ENCODE results near the gene SLC25A48. TPM values are rescaled to one million over a fixed set of nuclear protein-coding genes. Genes with fewer than 3 reads are reported as not detected.

The SLC25A48 gene
- polyA plus RNA-seq, 1 donor = 0.54 TPM

- Histone ChIP-seq H3K4me1 (ENCODE audit: control insufficient read depth, insufficient read depth, low read length) (peaks cover 26% of the 10 kb centered on the region), H3K27ac (ENCODE audit: low read length) (no peak overlapping the region), H3K4me3 (ENCODE audit: low read length) (no peak overlapping the region), H3K9me3 (ENCODE audit: control insufficient read depth, low read depth, low read length) (no peaks in the 10 kb centered on the region), H3K36me3 (ENCODE audit: control insufficient read depth, insufficient read depth, low read length) (no peaks in the 10 kb centered on the region), H3K27me3 (ENCODE audit: control insufficient read depth, insufficient read depth, low read length) (no peaks in the 10 kb centered on the region)
- no CpG with 5 or more reads among the region's 11 CpGs for WGBS (ENCODE audit: insufficient coverage, low lambda C conversion rate)
- no peak for DNase-seq
Measured at GRCh38 chr5:135871268-135871915, 36.9 kb downstream of the SLC25A48 start.

DNA sequence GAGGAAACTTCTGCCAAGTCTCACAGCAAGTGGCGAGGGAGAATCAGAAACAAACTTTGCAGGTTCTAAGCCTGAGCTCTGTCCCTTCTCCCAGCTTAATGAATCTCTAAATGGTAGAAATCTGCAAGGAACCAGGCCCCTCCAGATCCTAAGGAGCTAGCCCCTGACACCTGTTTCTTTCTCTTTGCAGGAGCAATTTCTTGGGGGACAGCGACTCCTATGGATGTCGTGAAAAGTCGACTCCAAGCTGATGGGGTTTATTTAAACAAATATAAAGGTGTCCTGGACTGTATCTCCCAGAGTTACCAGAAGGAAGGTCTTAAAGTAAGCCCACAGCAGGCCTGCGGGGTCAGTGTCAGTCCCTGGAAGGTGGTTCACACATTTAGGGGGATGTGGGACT, 39.4 kb downstream of the SLC25A48 start:
- Histone ChIP-seq H3K27me3 (ENCODE audit: control insufficient read depth, insufficient read depth, low read length) (no peaks in the 10 kb centered on the region), H3K36me3 (ENCODE audit: control insufficient read depth, insufficient read depth, low read length) (no peaks in the 10 kb centered on the region), H3K9me3 (ENCODE audit: control insufficient read depth, low read depth, low read length) (no peaks in the 10 kb centered on the region), H3K4me3 (ENCODE audit: low read length) (no peak overlapping the region), H3K4me1 (ENCODE audit: control insufficient read depth, insufficient read depth, low read length) (peaks cover 13% of the 10 kb centered on the region), H3K27ac (ENCODE audit: low read length) (no peak overlapping the region)
- no CpG with 5 or more reads among the region's 5 CpGs for WGBS (ENCODE audit: insufficient coverage, low lambda C conversion rate)
- no peak for DNase-seq

DNA sequence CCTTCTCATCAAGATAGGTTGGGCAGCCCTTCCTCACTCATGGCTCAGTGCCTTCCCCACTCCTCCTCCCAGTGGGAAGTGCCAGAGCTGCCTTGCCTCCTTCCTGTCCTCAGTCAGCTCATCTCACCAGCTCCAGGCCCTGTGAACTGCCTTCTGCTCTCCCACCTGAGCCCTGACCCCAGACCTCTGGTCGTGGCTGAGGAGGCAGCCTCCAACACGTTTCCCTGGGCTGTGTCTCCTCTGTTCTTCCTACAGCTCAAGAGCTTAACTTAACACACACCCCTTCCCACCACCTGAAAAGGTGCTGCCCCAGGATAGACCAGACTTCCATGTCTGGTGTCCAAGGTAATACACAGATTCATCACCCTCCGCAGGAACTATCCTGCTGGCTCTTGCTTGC, 40.0 kb downstream of the SLC25A48 start:
- no peak for DNase-seq
- WGBS (ENCODE audit: insufficient coverage, low lambda C conversion rate) = no CpG with 5 or more reads among the region's 3 CpGs
- no peaks in the 10 kb centered on the region for H3K27me3 ChIP-seq (ENCODE audit: control insufficient read depth, insufficient read depth, low read length)
- peaks cover 10% of the 10 kb centered on the region for H3K4me1 ChIP-seq (ENCODE audit: control insufficient read depth, insufficient read depth, low read length)
- no peak overlapping the region for H3K27ac ChIP-seq (ENCODE audit: low read length)
- no peaks in the 10 kb centered on the region for H3K9me3 ChIP-seq (ENCODE audit: control insufficient read depth, low read depth, low read length)
- no peaks in the 10 kb centered on the region for H3K36me3 ChIP-seq (ENCODE audit: control insufficient read depth, insufficient read depth, low read length)
- H3K4me3 ChIP-seq (ENCODE audit: low read length) = no peak overlapping the region

- 92% methylated on average over 2 of the region's 3 CpGs for WGBS (ENCODE audit: insufficient coverage, low lambda C conversion rate)
- Histone ChIP-seq H3K4me1 (ENCODE audit: control insufficient read depth, insufficient read depth, low read length) (peaks cover under 1% of the 10 kb centered on the region), H3K36me3 (ENCODE audit: control insufficient read depth, insufficient read depth, low read length) (no peaks in the 10 kb centered on the region), H3K4me3 (ENCODE audit: low read length) (no peak overlapping the region), H3K27me3 (ENCODE audit: control insufficient read depth, insufficient read depth, low read length) (peaks cover 1% of the 10 kb centered on the region), H3K27ac (ENCODE audit: low read length) (no peak overlapping the region), H3K9me3 (ENCODE audit: control insufficient read depth, low read depth, low read length) (no peaks in the 10 kb centered on the region)
- DNase-seq = no peak
Measured at GRCh38 chr5:135875567-135875966, 41.1 kb downstream of the SLC25A48 start.

- WGBS (ENCODE audit: insufficient coverage, low lambda C conversion rate) = 83% methylated on average over 1 of the region's 5 CpGs
- H3K27me3 ChIP-seq (ENCODE audit: control insufficient read depth, insufficient read depth, low read length) = peaks cover 7% of the 10 kb centered on the region
- no peaks in the 10 kb centered on the region for H3K36me3 ChIP-seq (ENCODE audit: control insufficient read depth, insufficient read depth, low read length)
- H3K4me1 ChIP-seq (ENCODE audit: control insufficient read depth, insufficient read depth, low read length) = no peaks in the 10 kb centered on the region
- H3K27ac ChIP-seq (ENCODE audit: low read length) = no peak overlapping the region
- no peak for DNase-seq
- H3K9me3 ChIP-seq (ENCODE audit: control insufficient read depth, low read depth, low read length) = no peaks in the 10 kb centered on the region
- H3K4me3 ChIP-seq (ENCODE audit: low read length) = no peak overlapping the region
Measured at GRCh38 chr5:135876146-135876545, 41.7 kb downstream of the SLC25A48 start.

DNA sequence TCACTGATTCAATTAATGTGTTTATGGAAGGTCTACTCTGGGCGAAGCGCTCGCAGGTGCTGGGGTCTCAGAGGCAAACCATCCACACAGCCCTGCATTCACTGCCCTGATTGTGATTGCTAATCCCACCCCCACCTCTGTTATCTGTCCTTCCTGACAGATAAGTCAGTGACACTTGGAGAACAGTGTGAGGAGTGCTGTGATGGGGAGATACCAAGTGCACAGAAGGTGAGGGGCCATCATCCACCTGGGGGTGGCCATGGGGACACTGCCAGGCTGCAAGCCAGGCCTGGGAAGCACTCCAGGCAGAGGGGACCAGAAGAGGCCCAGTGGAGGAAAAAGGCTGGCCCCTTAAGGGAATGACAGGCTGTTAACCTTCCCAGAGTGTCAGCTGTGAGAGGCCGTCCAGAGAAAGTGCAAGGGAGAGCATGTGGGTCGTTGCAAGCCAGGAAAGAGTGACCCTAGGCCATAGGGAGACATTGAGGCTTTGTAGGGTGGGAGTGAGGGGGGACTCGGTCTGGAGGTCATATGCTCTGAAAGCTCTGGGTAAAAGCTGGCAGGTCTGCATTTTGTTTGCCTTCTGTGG, 43.2 kb downstream of the SLC25A48 start:
- no peak for DNase-seq
- no CpG with 5 or more reads among the region's 6 CpGs for WGBS (ENCODE audit: insufficient coverage, low lambda C conversion rate)

DNA sequence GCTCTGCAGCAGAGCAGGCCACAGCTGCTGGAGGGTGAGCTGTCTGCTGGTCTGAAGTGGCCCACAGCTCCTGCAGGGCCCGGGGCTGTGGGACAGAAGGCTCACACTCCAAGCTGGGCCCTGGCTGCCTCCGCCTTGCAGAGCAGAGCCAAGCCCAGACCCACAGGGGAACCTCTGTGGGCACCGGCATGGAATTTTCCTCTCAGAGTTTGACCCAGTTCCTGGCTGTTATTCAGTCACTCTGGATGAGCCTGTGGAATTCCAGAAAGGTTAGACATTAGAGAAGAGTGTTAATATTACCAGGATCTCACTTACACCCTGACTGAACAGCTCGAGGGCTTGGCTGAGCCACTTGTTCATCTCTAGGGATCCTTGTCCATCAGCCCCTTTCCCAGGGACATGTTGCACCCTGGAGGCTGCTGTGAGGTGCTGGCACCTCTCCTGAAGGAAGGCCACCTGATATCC, 43.7 kb downstream of the SLC25A48 start:
- Histone ChIP-seq H3K27ac (ENCODE audit: low read length) (no peak overlapping the region), H3K4me3 (ENCODE audit: low read length) (no peak overlapping the region), H3K9me3 (ENCODE audit: control insufficient read depth, low read depth, low read length) (no peaks in the 10 kb centered on the region), H3K4me1 (ENCODE audit: control insufficient read depth, insufficient read depth, low read length) (no peaks in the 10 kb centered on the region), H3K27me3 (ENCODE audit: control insufficient read depth, insufficient read depth, low read length) (peaks cover 12% of the 10 kb centered on the region), H3K36me3 (ENCODE audit: control insufficient read depth, insufficient read depth, low read length) (no peaks in the 10 kb centered on the region)
- no peak for DNase-seq
- no CpG with 5 or more reads among the region's 4 CpGs for WGBS (ENCODE audit: insufficient coverage, low lambda C conversion rate)

More for the DNA sequence above, 43.2 kb downstream of the SLC25A48 start:
- Histone ChIP-seq H3K4me1 (ENCODE audit: control insufficient read depth, insufficient read depth, low read length) (no peaks in the 10 kb centered on the region), H3K9me3 (ENCODE audit: control insufficient read depth, low read depth, low read length) (no peaks in the 10 kb centered on the region), H3K36me3 (ENCODE audit: control insufficient read depth, insufficient read depth, low read length) (no peaks in the 10 kb centered on the region), H3K4me3 (ENCODE audit: low read length) (no peak overlapping the region), H3K27ac (ENCODE audit: low read length) (no peak overlapping the region), H3K27me3 (ENCODE audit: control insufficient read depth, insufficient read depth, low read length) (peaks cover 12% of the 10 kb centered on the region)

- H3K9me3 ChIP-seq (ENCODE audit: control insufficient read depth, low read depth, low read length) = no peaks in the 10 kb centered on the region
- peaks cover 17% of the 10 kb centered on the region for H3K27me3 ChIP-seq (ENCODE audit: control insufficient read depth, insufficient read depth, low read length)
- no peaks in the 10 kb centered on the region for H3K36me3 ChIP-seq (ENCODE audit: control insufficient read depth, insufficient read depth, low read length)
- H3K27ac ChIP-seq (ENCODE audit: low read length) = no peak overlapping the region
- no peak overlapping the region for H3K4me3 ChIP-seq (ENCODE audit: low read length)
- DNase-seq = no peak
- H3K4me1 ChIP-seq (ENCODE audit: control insufficient read depth, insufficient read depth, low read length) = no peaks in the 10 kb centered on the region
- WGBS (ENCODE audit: insufficient coverage, low lambda C conversion rate) = no CpG with 5 or more reads among the region's 3 CpGs
Measured at GRCh38 chr5:135879591-135879990, 45.1 kb downstream of the SLC25A48 start.

DNA sequence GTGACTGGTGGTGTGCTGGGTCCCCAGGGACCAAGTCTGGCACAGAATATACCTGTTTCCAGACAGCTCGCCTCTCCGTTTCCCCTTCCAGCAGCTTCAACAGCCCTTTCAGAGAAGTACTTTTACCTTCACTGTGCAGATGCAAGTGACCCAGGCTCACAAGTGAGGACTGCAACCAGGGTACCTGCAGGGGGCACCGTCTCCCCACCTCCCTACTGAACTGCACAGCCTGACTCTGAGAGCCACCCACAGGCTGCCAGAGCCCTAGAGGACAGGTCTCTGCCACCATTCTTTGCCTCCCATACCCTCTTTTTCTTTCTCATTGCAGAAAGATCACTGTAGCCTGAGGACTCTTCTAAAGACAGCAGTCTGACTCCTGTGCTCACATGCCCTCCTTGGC, 45.8 kb downstream of the SLC25A48 start:
- DNase-seq = no peak
- H3K4me3 ChIP-seq (ENCODE audit: low read length) = no peak overlapping the region
- H3K4me1 ChIP-seq (ENCODE audit: control insufficient read depth, insufficient read depth, low read length) = no peaks in the 10 kb centered on the region
- H3K27me3 ChIP-seq (ENCODE audit: control insufficient read depth, insufficient read depth, low read length) = peaks cover 23% of the 10 kb centered on the region
- no CpG with 5 or more reads among the region's 3 CpGs for WGBS (ENCODE audit: insufficient coverage, low lambda C conversion rate)
- no peaks in the 10 kb centered on the region for H3K36me3 ChIP-seq (ENCODE audit: control insufficient read depth, insufficient read depth, low read length)
- H3K27ac ChIP-seq (ENCODE audit: low read length) = no peak overlapping the region
- no peaks in the 10 kb centered on the region for H3K9me3 ChIP-seq (ENCODE audit: control insufficient read depth, low read depth, low read length)

DNA sequence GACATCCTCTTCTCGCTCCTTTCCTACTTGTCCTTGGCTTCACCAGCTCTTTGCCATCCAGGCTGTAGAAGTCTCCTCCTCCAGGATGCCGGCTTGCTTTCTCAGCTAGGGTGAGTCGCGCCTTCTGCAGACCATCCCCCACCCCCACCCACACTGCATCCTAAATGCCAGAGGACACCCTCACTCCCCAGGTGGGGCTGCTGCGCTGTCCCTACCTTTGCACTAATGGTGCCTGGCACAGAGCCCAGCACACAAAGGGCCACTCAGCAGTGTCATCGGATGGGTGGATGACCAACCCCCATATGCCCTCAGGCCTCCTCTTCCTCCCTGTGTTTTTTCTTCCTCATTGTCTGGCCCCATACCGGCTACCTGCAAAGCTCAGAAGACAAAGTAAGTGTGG, 46.3 kb downstream of the SLC25A48 start:
- H3K27ac ChIP-seq (ENCODE audit: low read length) = no peak overlapping the region
- DNase-seq = no peak
- no peak overlapping the region for H3K4me3 ChIP-seq (ENCODE audit: low read length)
- H3K9me3 ChIP-seq (ENCODE audit: control insufficient read depth, low read depth, low read length) = no peaks in the 10 kb centered on the region
- H3K27me3 ChIP-seq (ENCODE audit: control insufficient read depth, insufficient read depth, low read length) = peaks cover 25% of the 10 kb centered on the region
- no peaks in the 10 kb centered on the region for H3K36me3 ChIP-seq (ENCODE audit: control insufficient read depth, insufficient read depth, low read length)
- whole genome bisulfite sequencing (ENCODE audit: insufficient coverage, low lambda C conversion rate) = no CpG with 5 or more reads among the region's 7 CpGs
- no peaks in the 10 kb centered on the region for H3K4me1 ChIP-seq (ENCODE audit: control insufficient read depth, insufficient read depth, low read length)

DNA sequence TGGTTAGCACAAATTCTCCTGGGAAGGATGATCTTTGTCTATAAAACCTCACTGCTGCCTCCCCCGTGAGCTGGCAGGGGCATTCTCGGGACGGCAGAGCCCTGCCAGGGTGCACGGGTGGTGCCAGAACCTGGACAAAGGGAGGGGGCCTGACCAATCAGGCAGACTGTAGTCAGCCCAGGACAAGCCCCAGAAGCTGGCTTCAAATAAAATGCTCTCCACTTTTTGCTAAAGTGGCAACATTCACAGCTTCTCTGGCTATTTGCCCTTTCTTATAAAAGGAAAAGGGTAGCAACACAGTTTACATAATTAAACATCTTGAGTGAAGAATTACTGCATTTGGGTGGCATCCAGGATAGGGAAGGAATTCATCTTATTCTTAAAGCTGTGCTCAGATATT, 46.8 kb downstream of the SLC25A48 start:
- no CpG with 5 or more reads among the region's 4 CpGs for WGBS (ENCODE audit: insufficient coverage, low lambda C conversion rate)
- no peak for DNase-seq
- Histone ChIP-seq H3K36me3 (ENCODE audit: control insufficient read depth, insufficient read depth, low read length) (no peaks in the 10 kb centered on the region), H3K9me3 (ENCODE audit: control insufficient read depth, low read depth, low read length) (no peaks in the 10 kb centered on the region), H3K27me3 (ENCODE audit: control insufficient read depth, insufficient read depth, low read length) (peaks cover 29% of the 10 kb centered on the region), H3K4me3 (ENCODE audit: low read length) (no peak overlapping the region), H3K4me1 (ENCODE audit: control insufficient read depth, insufficient read depth, low read length) (no peaks in the 10 kb centered on the region), H3K27ac (ENCODE audit: low read length) (no peak overlapping the region)

Data from large intestine (tissue), 3 donors.